Measurements from ENCODE around the gene SRXN1.

DNA sequence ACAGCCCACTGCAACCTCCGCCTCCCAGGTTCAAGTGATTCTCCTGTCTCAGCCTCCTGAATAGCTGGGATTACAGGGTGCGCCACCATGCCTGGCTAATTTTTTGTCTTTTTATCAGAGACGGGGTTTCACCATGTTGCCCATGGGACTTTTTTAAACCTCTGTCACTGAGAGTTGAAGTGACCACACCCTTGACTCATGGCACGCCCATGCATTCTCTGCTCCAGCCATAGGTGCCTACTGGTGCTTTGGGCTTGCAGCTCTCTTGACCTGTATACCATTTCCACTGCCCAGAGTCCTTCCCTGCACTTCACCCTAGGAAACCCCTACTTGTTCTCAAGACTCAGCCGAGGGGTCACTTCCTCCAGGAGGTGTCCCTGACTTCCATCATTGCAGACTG is 25.0 kb upstream of the SRXN1 start:
- TF ChIP-seq EZH2 (IDR thresholded peaks at IDR 0.05) (no peak), POLR2AphosphoS5 (IDR thresholded peaks at IDR 0.05; ENCODE audit: borderline replicate concordance, low read depth, low read length) (no peak)
